ENCODE results near the gene PLXNA3.

DNA sequence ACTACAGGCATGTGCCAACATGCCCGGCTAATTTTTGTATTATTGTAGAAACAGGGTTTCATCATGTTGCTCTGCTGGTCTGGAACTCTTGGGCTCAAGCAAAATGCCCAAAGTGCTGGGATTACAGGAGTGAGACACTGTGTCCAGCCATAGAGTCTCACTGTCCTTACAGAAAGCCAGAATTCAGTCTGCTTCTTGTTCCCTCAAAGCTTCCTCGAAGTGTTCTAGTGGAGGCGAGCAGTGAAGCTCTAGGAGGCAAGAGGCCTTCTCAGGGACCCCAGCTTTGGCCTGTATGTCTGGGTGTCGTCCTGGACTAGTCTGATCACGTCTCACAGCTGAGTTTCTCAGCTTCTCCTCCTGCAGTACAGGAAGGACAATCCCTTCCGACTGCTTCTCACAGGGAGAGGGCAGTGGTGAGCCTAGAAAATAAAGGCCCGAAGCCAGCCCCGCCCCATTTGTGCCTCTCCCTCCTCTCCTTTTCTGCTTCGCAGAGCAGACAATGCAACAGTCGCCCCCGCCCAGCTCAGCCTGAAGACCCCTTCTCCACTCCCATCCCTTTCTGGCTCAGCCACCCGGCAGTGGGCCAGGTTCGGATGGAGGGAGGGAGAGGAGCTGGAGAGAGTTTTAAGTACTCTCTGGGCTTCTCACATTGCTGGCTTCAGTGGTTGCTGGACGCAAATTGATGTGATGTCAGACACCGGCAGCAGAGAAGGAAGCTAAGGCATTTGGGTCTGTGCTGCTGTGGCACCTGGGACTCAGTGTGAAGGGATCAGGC, 69.0 kb downstream of the PLXNA3 start:
- TF ChIP-seq EZH2phosphoT487 (IDR thresholded peaks at IDR 0.05; ENCODE audit: low read length): no peak
- TF ChIP-seq, protein P1, sequence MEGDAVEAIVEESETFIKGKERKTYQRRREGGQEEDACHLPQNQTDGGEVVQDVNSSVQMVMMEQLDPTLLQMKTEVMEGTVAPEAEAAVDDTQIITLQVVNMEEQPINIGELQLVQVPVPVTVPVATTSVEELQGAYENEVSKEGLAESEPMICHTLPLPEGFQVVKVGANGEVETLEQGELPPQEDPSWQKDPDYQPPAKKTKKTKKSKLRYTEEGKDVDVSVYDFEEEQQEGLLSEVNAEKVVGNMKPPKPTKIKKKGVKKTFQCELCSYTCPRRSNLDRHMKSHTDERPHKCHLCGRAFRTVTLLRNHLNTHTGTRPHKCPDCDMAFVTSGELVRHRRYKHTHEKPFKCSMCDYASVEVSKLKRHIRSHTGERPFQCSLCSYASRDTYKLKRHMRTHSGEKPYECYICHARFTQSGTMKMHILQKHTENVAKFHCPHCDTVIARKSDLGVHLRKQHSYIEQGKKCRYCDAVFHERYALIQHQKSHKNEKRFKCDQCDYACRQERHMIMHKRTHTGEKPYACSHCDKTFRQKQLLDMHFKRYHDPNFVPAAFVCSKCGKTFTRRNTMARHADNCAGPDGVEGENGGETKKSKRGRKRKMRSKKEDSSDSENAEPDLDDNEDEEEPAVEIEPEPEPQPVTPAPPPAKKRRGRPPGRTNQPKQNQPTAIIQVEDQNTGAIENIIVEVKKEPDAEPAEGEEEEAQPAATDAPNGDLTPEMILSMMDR (IDR thresholded peaks at IDR 0.05; ENCODE audit: low read length): peak; percentile 42
